Liver (tissue), 9 donors: ENCODE results near the gene PARD3B. TPM values are rescaled to one million over a fixed set of nuclear protein-coding genes. Genes with fewer than 3 reads are reported as not detected.

Source experiments
- DNase-seq: peaks from one replicate; pipeline ENCODE4 v3.0.0-alpha.2; 2017; ENCODE audit warnings: low spot score
- H3K27ac ChIP-seq, 2 donors: one replicate each; pipeline ENCODE4 v1.7.0; 2013; ENCODE audit warnings: inconsistent platforms in 2 of 2, low read length in 2 of 2, control low read depth in 1 of 2, low read depth in 1 of 2, mild to moderate bottlenecking in 1 of 2
- H3K27me3 ChIP-seq, 4 donors: one replicate each; pipeline versions ENCODE4 v1.6.1 to v1.7.0; 2013; ENCODE audit warnings: low read length in 3 of 4, inconsistent platforms in 1 of 4, mild to moderate bottlenecking in 1 of 4, moderate library complexity in 1 of 4; ENCODE audit not compliant: control insufficient read depth in 4 of 4, insufficient read depth in 4 of 4
- H3K36me3 ChIP-seq, 4 donors: one replicate each; pipeline versions ENCODE4 v1.6.1 to v1.7.0; 2013; ENCODE audit warnings: low read length in 3 of 4, mild to moderate bottlenecking in 3 of 4, low read depth in 1 of 4, moderate library complexity in 1 of 4; ENCODE audit not compliant: control insufficient read depth in 4 of 4, insufficient read depth in 3 of 4
- H3K4me1 ChIP-seq, 4 donors: one replicate each; pipeline versions ENCODE4 v1.6.1 to v1.7.0; 2013; ENCODE audit warnings: low read length in 3 of 4, mild to moderate bottlenecking in 3 of 4, moderate library complexity in 1 of 4; ENCODE audit not compliant: control insufficient read depth in 4 of 4, insufficient read depth in 4 of 4
- H3K4me3 ChIP-seq, 3 donors: one replicate each; pipeline versions ENCODE4 v1.6.1 to v1.7.0; 2013; ENCODE audit warnings: low read length in 3 of 3, control low read depth in 1 of 3, low read depth in 1 of 3, mild to moderate bottlenecking in 1 of 3
- H3K9ac ChIP-seq, 2 donors: one replicate each; pipeline ENCODE4 v1.7.0; 2013; ENCODE audit warnings: low read length in 2 of 2, mild to moderate bottlenecking in 2 of 2, moderate library complexity in 2 of 2, control low read depth in 1 of 2, low read depth in 1 of 2
- H3K9me3 ChIP-seq, 4 donors: one replicate each; pipeline versions ENCODE4 v1.6.1 to v1.7.0; 2013; ENCODE audit warnings: low read length in 3 of 4; ENCODE audit not compliant: control insufficient read depth in 4 of 4
- FOXA1 ChIP-seq: IDR thresholded peaks from 2 replicates; pipeline ENCODE4 v1.6.1; 2016; ENCODE audit warnings: antibody characterized with exemption
- FOXA2 ChIP-seq: IDR thresholded peaks from 2 replicates; pipeline ENCODE4 v1.6.1; 2016; ENCODE audit warnings: antibody characterized with exemption
- HNF4A ChIP-seq, 2 donors: conservative IDR thresholded peaks; 2 replicates each; pipeline ENCODE4 v1.6.1; 2016; ENCODE audit warnings: antibody characterized with exemption in 2 of 2, mild to moderate bottlenecking in 2 of 2
- HNF4G ChIP-seq: IDR thresholded peaks from 2 replicates; pipeline ENCODE4 v1.6.1; 2016; ENCODE audit warnings: antibody characterized with exemption
- JUND ChIP-seq, 2 donors: IDR thresholded peaks; 2 replicates each; pipeline ENCODE4 v1.6.1; 2016; ENCODE audit warnings: antibody characterized with exemption in 2 of 2
- MAX ChIP-seq: IDR thresholded peaks from 2 replicates; pipeline ENCODE4 v1.6.1; 2016; ENCODE audit warnings: antibody characterized with exemption
- NR2F2 ChIP-seq: IDR thresholded peaks from 2 replicates; pipeline ENCODE4 v1.6.1; 2016; ENCODE audit warnings: antibody characterized with exemption
- RAD21 ChIP-seq, 2 donors: IDR thresholded peaks; 2 replicates each; pipeline ENCODE4 v1.6.1; 2016; ENCODE audit warnings: antibody characterized with exemption in 2 of 2, mild to moderate bottlenecking in 2 of 2
- REST ChIP-seq: IDR thresholded peaks from 2 replicates; pipeline ENCODE4 v1.6.1; 2016; ENCODE audit warnings: antibody characterized with exemption, mild to moderate bottlenecking
- RXRA ChIP-seq, 2 donors: IDR thresholded peaks; 2 replicates each; pipeline ENCODE4 v1.6.1; 2017 to 2018; ENCODE audit warnings: antibody characterized with exemption in 2 of 2, mild to moderate bottlenecking in 1 of 2
- SP1 ChIP-seq: IDR thresholded peaks from 2 replicates; pipeline ENCODE4 v1.6.1; 2018; ENCODE audit warnings: antibody characterized with exemption, mild to moderate bottlenecking
- TAF1 ChIP-seq: conservative IDR thresholded peaks from 2 replicates; pipeline ENCODE4 v1.6.1; 2016; ENCODE audit warnings: antibody characterized with exemption, mild to moderate bottlenecking
- ZBTB33 ChIP-seq: IDR thresholded peaks from 2 replicates; pipeline ENCODE4 v1.6.1; 2016; ENCODE audit warnings: antibody characterized with exemption
- WGBS: extraction: QIAGEN DNeasy Blood & Tissue Kit; methylation state at CpG from one replicate; pipeline ENCODE4 v1.1.7; 2013; 5-methylcytosine and 5-hydroxymethylcytosine counted together
- polyA plus RNA-seq, 2 donors: library from polyadenylated mRNA; stranded (reverse) in 1 of 2; unstranded in 1 of 2; fragments of 200-250 nt in 1 of 2; fragments of >200 nt in 1 of 2; fragmentation: Nextera tagmentation in 1 of 2; extraction: Ambion mirVana in 1 of 2; gene quantifications; one replicate each; pipeline versions ENCODE4 v1.2.1 to v1.2.3, GENCODE V29; 2013 to 2015
- total RNA-seq, 2 donors: library from RNA; depleted of rRNA; stranded (reverse); fragments of >200 nt; gene quantifications; one replicate each; pipeline ENCODE4 v1.2.3, GENCODE V29; 2014
- TF ChIP-seq, protein P1 (sequence below): IDR thresholded peaks from 2 replicates; pipeline ENCODE4 v1.6.1; 2016; ENCODE audit warnings: antibody characterized with exemption
- TF ChIP-seq, protein P2 (sequence below): fragments of 150-350 bp; IDR thresholded peaks from 2 replicates; pipeline ENCODE4 v1.5.1; 2017; ENCODE audit warnings: improper control_type of control experiment, low read depth, low read length; ENCODE audit not compliant: missing input control
- donor health status: healthy.
- donor health status: healthy.
- donor health status: healthy.
- donor health status: healthy.
- donor health status: healthy.

PARD3B gene
- total and polyA plus RNA-seq, 4 donors: 1.1 to 10.3 (median 3.7) TPM

- TF ChIP-seq HNF4G: no peak
- TF ChIP-seq ZBTB33: no peak
Observed at GRCh38 chr2:205115511-205115910, 570.2 kb downstream of the PARD3B start (continued).

DNA sequence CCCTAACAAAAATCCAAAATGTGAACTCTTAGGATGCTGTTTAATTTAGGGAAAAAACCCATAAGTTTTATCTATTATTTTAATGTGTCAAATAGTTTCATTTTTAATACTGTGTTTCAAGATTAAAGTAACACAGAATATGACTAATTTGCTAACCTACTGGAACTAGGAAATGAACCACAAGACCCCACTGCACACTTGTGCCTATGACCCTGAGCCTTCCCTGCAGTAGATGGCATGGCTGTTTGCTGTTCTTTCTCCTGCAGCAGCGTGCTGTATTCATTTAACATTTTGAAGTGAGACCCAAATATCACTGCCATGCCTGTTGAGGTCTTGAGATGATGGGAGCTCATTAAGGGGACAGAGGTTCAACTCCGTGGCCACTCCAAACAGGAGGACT lies 571.9 kb downstream of the PARD3B start:
- DNase-seq: no peak
- TF ChIP-seq, protein P1, sequence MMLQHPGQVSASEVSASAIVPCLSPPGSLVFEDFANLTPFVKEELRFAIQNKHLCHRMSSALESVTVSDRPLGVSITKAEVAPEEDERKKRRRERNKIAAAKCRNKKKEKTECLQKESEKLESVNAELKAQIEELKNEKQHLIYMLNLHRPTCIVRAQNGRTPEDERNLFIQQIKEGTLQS: no peak
- TF ChIP-seq FOXA2: no peak
- TF ChIP-seq, protein P2, sequence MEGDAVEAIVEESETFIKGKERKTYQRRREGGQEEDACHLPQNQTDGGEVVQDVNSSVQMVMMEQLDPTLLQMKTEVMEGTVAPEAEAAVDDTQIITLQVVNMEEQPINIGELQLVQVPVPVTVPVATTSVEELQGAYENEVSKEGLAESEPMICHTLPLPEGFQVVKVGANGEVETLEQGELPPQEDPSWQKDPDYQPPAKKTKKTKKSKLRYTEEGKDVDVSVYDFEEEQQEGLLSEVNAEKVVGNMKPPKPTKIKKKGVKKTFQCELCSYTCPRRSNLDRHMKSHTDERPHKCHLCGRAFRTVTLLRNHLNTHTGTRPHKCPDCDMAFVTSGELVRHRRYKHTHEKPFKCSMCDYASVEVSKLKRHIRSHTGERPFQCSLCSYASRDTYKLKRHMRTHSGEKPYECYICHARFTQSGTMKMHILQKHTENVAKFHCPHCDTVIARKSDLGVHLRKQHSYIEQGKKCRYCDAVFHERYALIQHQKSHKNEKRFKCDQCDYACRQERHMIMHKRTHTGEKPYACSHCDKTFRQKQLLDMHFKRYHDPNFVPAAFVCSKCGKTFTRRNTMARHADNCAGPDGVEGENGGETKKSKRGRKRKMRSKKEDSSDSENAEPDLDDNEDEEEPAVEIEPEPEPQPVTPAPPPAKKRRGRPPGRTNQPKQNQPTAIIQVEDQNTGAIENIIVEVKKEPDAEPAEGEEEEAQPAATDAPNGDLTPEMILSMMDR: no peak
- TF ChIP-seq HNF4G: no peak
- no peak for TF ChIP-seq SP1
- no peak for TF ChIP-seq JUND (IDR thresholded peaks at IDR 0.05)
- TF ChIP-seq RXRA (IDR thresholded peaks at IDR 0.05): no peak
- TF ChIP-seq FOXA1: no peak
- TF ChIP-seq MAX: no peak
- TF ChIP-seq RAD21 (IDR thresholded peaks at IDR 0.05): no peak
- TF ChIP-seq TAF1: no peak
- no peak for TF ChIP-seq NR2F2
- no peak for TF ChIP-seq HNF4A (conservative IDR thresholded peaks at IDR 0.05)
- no peak overlapping the region for H3K4me3 ChIP-seq
- 96% methylated on average over 2 of the region's 2 CpGs for WGBS
- H3K27me3 ChIP-seq: no peaks in the 10 kb centered on the region
- no peaks in the 10 kb centered on the region for H3K9me3 ChIP-seq
- H3K27ac ChIP-seq: no peak overlapping the region
- H3K36me3 ChIP-seq: peaks cover 0 to 2% (median 0%) of the 10 kb centered on the region in 4 donors
- H3K4me1 ChIP-seq: no peaks in the 10 kb centered on the region
- H3K9ac ChIP-seq: no peak overlapping the region

DNA sequence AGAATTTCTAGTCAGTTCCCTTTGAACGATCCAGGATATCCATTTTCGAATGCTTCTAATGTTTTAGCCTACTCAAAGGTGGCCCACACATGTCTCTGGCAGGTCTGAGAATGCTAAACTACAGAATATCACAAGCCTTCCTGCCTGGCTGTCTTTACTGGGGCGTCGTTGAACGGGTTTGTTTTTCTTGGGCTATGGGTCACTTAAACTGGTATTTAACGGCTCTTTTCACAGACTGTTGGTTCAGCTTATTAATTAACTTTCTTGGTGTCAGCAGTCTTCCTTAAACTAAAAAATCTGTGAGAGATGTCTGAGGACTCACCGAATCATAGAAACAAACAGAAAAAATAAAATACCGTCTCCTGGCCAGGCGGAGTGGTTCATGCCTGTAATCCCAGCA lies 573.9 kb downstream of the PARD3B start:
- H3K4me3 ChIP-seq: no peak overlapping the region
- no peaks in the 10 kb centered on the region for H3K4me1 ChIP-seq
- DNase-seq: no peak
- no peaks in the 10 kb centered on the region for H3K27me3 ChIP-seq
- peaks cover 0 to 2% (median 0%) of the 10 kb centered on the region in 4 donors for H3K36me3 ChIP-seq
- WGBS: 93% methylated on average over 9 of the region's 9 CpGs
- no peak overlapping the region for H3K9ac ChIP-seq
- H3K27ac ChIP-seq: no peak overlapping the region
- TF ChIP-seq FOXA1 (no peak), REST (no peak), FOXA2 (no peak), MAX (no peak), NR2F2 (no peak), ZBTB33 (no peak)
- TF ChIP-seq, protein P2: no peak
- no peaks in the 10 kb centered on the region for H3K9me3 ChIP-seq
